OCI-LY7 (cell line): ENCODE measurements around the gene MAP3K2. TPM values are rescaled to one million over a fixed set of nuclear protein-coding genes. Genes with fewer than 3 reads are reported as not detected.

Experiments used
- BruUV-seq: library from RNA; stranded (reverse); fragments of 400-500 nt; replicated peaks from 2 replicates; lab custom pipeline; 2021; lab: Mats Ljungman, UMichigan
- CTCF ChIA-PET: fragments of 300-600 bp; sonication (Branson Sonifier 250); formaldehyde crosslinking; loops from one replicate; lab custom pipeline; 2022; ENCODE audit warnings: antibody characterized with exemption; ENCODE audit not compliant: unreplicated experiment; lab: Charles Lee
- POLR2A ChIA-PET: fragments of 300-600 bp; sonication (Branson Sonifier 250); formaldehyde crosslinking; loops from one replicate; lab custom pipeline; 2022; ENCODE audit warnings: antibody characterized with exemption; lab: Charles Lee
- DNase-seq: peaks from one replicate; pipeline ENCODE4 v3.0.0-alpha.2; 2015; ENCODE audit warnings: low spot score
- H2AFZ ChIP-seq: fragments of 200-600 bp; sonication (generic), shearing (Covaris generic); 2 replicates; pipeline ENCODE4 v1.6.1; 2014; ENCODE audit warnings: mild to moderate bottlenecking, antibody characterized with exemption, low read length, moderate library complexity
- H3K27ac ChIP-seq: fragments of 200-600 bp; sonication (generic); 2 replicates; pipeline ENCODE4 v1.5.1; 2014; ENCODE audit warnings: mixed run types, low read depth, mild to moderate bottlenecking, moderate library complexity, low read length, inconsistent platforms; ENCODE audit not compliant: poor library complexity, severe bottlenecking
- H3K36me3 ChIP-seq: fragments of 200-600 bp; sonication (generic); 2 replicates; pipeline ENCODE4 v1.6.1; 2014; ENCODE audit warnings: mild to moderate bottlenecking, antibody characterized with exemption, low read length, moderate library complexity, mixed read lengths; ENCODE audit not compliant: insufficient read depth
- H3K4me1 ChIP-seq: fragments of 200-600 bp; sonication (generic); 2 replicates; pipeline ENCODE4 v1.5.1; 2014; ENCODE audit warnings: mild to moderate bottlenecking, low read length; ENCODE audit not compliant: insufficient read depth, poor library complexity, severe bottlenecking
- H3K4me2 ChIP-seq: fragments of 200-600 bp; sonication (generic); 2 replicates; pipeline ENCODE4 v1.6.1; 2014; ENCODE audit warnings: mild to moderate bottlenecking, low read length
- H3K4me3 ChIP-seq: fragments of 200-600 bp; sonication (generic); 2 replicates; pipeline ENCODE4 v1.5.1; 2014; ENCODE audit warnings: mild to moderate bottlenecking, low read depth, low read length; ENCODE audit not compliant: poor library complexity, severe bottlenecking
- H3K79me2 ChIP-seq: fragments of 200-600 bp; sonication (generic); 2 replicates; pipeline ENCODE4 v1.6.1; 2016; ENCODE audit warnings: low read depth, mild to moderate bottlenecking, low read length, moderate library complexity, mixed read lengths; ENCODE audit not compliant: insufficient read depth
- H3K9me2 ChIP-seq: fragments of 200-600 bp; sonication (generic); 2 replicates; pipeline ENCODE4 v1.6.1; 2016; ENCODE audit warnings: mild to moderate bottlenecking, low read length, mixed read lengths; ENCODE audit not compliant: insufficient read depth
- H3K9me3 ChIP-seq: fragments of 200-600 bp; sonication (generic); 2 replicates; pipeline ENCODE4 v1.6.1; 2014; ENCODE audit warnings: mild to moderate bottlenecking, mixed run types, low read length, mixed read lengths
- H4K20me1 ChIP-seq: fragments of 200-600 bp; sonication (generic); 2 replicates; pipeline ENCODE4 v1.6.1; 2014; ENCODE audit warnings: mild to moderate bottlenecking, antibody characterized with exemption, low read length, moderate library complexity, mixed read lengths; ENCODE audit not compliant: insufficient read depth
- CTCF ChIP-seq: fragments of 200-600 bp; sonication (generic); conservative IDR thresholded peaks from 2 replicates; pipeline ENCODE4 v1.5.1; 2014; ENCODE audit warnings: mild to moderate bottlenecking, antibody characterized with exemption, low read length, moderate library complexity, mixed read lengths
- EZH2phosphoT487 ChIP-seq: fragments of 200-600 bp; sonication (generic); IDR thresholded peaks from 2 replicates; pipeline ENCODE4 v1.6.1; 2018; ENCODE audit warnings: low read depth, borderline replicate concordance, mild to moderate bottlenecking, mixed run types, antibody characterized with exemption, low read length, moderate library complexity, mixed read lengths
- intact Hi-C: fragments of 100-400 bp; cut with micrococcal nuclease; formaldehyde crosslinking; loops from one replicate; pipeline ENCODE4 v1.10.0; 2022; ENCODE audit not compliant: unreplicated experiment
- total RNA-seq, 2 experiments: library from RNA; depleted of rRNA in 1 of 2; stranded (reverse); fragments of >200 nt in 1 of 2; shearing (Covaris generic) in 1 of 2; gene quantifications; 2 replicates each; pipeline ENCODE4 v1.2.3, GENCODE V29; 2014 to 2022

MAP3K2 gene
- total RNA-seq, 2 experiments from 2014 or later: 33.2 to 52.5 TPM

- no peaks in the 10 kb centered on the region for H3K36me3 ChIP-seq
- H3K4me2 ChIP-seq: no peak overlapping the region; the same call in 1 of the 2 replicates
- H3K9me2 ChIP-seq: no peaks in the 10 kb centered on the region
- no peaks in the 10 kb centered on the region for H3K79me2 ChIP-seq
- ChIA-PET POLR2A (no interaction called here), CTCF (no interaction called here)
- H3K4me1 ChIP-seq: no peaks in the 10 kb centered on the region
- intact Hi-C loops: no loop called here
- H2AFZ ChIP-seq: no peak overlapping the region
- no TSS peak for BruUV-seq
- DNase-seq: no peak
- H3K9me3 ChIP-seq: no peaks in the 10 kb centered on the region
- H4K20me1 ChIP-seq: no peaks in the 10 kb centered on the region
- H3K4me3 ChIP-seq: no peak overlapping the region
- TF ChIP-seq CTCF: peak; percentile 50
- no peak for TF ChIP-seq EZH2phosphoT487
- H3K27ac ChIP-seq: no peak overlapping the region
Measured at GRCh38 chr2:127423880-127424279, 36.1 kb upstream of the MAP3K2 start.

DNA sequence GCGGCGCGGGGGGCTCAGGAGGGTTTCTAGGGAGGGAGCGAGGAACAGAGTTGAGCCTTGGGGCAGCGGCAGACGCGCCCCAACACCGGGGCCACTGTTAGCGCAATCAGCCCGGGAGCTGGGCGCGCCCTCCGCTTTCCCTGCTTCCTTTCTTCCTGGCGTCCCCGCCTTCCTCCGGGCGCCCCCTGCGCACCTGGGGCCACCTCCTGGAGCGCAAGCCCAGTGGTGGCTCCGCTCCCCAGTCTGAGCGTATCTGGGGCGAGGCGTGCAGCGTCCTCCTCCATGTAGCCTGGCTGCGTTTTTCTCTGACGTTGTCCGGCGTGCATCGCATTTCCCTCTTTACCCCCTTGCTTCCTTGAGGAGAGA, 35.7 kb upstream of the MAP3K2 start:
- Histone ChIP-seq H3K9me2 (no peaks in the 10 kb centered on the region), H3K4me2 (peak overlapping the region; percentile 12; the same call in 1 of the 2 replicates), H3K36me3 (no peaks in the 10 kb centered on the region), H3K4me3 (no peak overlapping the region), H3K79me2 (no peaks in the 10 kb centered on the region), H4K20me1 (no peaks in the 10 kb centered on the region), H3K27ac (no peak overlapping the region), H3K4me1 (no peaks in the 10 kb centered on the region), H2AFZ (no peak overlapping the region), H3K9me3 (no peaks in the 10 kb centered on the region)
- no peak for DNase-seq
- TF ChIP-seq CTCF (no peak), EZH2phosphoT487 (no peak)
- intact Hi-C loops: no loop called here
- no TSS peak for BruUV-seq
- POLR2A ChIA-PET: no interaction called here
- CTCF ChIA-PET: no interaction called here

- Histone ChIP-seq H2AFZ (no peak overlapping the region), H3K4me2 (peak overlapping the region; percentile 12; the same call in 1 of the 2 replicates)
- no TSS peak for BruUV-seq
Measured at GRCh38 chr2:127422559-127423477, 35.0 kb upstream of the MAP3K2 start.

More at GRCh38 chr2:127422559-127423477, 35.0 kb upstream of the MAP3K2 start:
- ChIA-PET CTCF (no interaction called here), POLR2A (interaction anchor here (0.6 kb wide), 1 partner anchor 25 kb away, joined by 4 read pairs; no protein-coding TSS in a partner anchor)
- Histone ChIP-seq H3K9me2 (no peaks in the 10 kb centered on the region), H3K27ac (no peak overlapping the region), H4K20me1 (no peaks in the 10 kb centered on the region), H3K4me3 (no peak overlapping the region), H3K36me3 (no peaks in the 10 kb centered on the region), H3K9me3 (no peaks in the 10 kb centered on the region), H3K4me1 (no peaks in the 10 kb centered on the region), H3K79me2 (no peaks in the 10 kb centered on the region)
- TF ChIP-seq EZH2phosphoT487 (no peak), CTCF (no peak)
- intact Hi-C loops: no loop called here
- no peak for DNase-seq
